GM18867 (cell line): ENCODE data around the gene ZNF425.
"Not testable (repeated sequence)": the region's sequence is repeated elsewhere in the genome, so short reads cannot be mapped to it uniquely, and the experiment has no call there.

ENCODE experiments used
- ATAC-seq: cut with Tn5 transposase; IDR thresholded peaks from one replicate; pipeline ENCODE4 v1.9.1; 2021; ENCODE audit warnings: mild to moderate bottlenecking, moderate library complexity; ENCODE audit not compliant: unreplicated experiment

Gene ZNF425

DNA sequence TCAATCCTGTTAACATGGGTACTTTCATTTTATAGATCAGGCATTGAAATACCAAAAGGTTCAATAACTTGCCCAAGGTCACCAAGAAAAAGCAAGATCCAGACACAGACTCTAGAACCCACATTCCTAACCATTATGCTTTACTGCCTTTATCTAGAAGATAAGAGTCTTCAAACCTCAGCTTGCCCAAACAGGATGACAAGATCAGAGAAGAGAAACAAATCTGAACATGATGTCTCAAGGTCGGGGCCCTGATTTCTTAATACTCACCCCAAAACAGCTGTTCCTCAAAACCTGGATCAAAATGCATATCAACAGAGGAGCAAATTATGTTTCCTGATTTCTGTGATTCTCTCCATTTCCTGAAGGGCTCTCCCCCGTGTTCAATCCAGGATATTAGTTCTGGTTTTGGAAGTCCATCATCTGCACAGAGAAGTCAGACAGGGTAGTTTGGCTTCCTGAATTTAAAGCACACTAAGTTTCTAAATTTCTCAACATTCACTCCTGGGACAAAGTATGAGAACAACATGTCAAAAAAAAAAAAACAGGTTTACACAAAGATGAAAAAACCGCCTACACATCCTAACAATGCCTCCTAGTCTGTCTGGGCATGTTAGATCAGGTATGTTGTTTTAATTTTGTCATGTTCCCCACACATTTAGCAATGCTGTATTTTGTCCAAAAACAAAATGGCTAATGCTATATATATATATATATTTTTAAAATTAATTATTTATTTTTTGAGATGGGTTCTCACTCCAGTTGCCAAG, 51.8 kb downstream of the ZNF425 start:
- no peak for ATAC-seq

DNA sequence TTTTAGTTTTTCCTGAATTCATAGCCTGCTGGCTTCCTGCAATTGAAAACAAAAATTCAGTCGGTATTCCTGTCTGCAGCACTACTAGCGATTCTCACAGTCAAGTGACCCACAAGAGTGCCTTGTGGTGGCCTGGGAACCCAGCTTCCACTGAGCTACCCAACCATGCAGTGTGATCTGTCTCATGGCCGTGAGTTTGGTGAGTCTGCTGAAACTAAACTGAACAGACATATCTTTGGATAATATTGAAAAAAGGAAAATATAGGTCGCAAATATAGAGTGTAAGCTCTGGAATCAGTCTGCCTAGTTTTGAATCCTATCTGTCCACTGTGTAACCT, 53.7 kb downstream of the ZNF425 start:
- ATAC-seq = no peak

DNA sequence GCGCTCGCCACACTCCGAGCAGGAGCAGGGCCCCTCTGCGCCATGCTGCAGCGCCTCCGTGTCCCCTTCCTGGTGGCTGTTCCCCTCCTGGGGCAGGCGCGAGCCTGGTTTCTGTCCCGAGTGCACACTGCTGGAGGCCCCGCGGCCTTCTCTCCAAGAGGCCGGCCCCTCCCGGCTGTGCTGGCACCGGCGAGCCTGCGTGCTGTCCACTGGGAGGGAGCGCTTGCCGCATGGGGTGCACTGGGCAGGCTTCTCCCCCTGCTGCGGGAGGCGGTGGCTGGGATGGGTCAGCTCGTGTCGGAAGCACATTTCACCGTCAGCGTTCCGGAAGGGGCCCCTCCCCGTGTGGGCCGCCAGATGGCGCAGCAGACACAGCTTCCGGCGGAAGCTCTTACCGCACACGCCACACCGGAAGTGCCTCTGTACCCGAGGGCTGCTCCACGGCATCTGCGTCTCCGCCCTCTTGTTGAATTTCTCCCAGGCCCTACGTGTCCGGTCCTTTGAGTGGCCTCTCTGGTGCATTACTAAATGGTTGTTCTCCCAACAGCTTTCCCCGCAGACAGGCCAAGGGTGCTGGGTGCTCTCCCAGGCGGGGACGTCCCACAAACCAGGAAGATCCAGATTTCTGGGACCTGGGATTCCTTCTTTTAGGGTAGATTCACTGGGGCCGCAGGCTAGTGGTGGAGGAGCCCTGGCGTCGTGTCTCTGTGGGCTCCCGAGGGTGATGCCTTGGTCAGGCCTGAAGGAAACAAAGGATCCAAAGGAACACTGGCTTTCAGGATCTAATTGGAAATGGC, 54.3 kb downstream of the ZNF425 start:
- ATAC-seq = no peak

DNA sequence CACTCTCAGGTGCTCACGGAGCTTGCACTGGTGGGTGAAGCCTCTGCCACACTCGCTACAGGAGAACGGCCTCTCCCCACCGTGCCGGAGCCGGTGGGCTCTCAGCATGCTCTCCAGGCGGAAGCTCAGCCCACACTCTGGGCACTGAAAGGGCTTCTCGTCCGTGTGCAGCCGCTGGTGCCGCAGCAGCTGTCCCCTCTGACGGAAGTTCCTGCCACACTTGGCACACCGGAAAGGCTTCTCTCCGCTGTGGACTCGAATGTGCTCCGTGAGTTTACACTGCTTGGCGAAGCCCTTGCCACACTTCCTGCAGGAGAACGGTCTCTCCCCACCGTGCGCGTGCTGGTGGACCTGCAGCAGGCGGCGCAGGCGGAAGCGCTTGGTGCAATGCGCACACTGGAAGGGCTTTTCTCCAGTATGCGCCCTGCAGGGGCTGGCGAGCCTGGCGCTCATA, 54.9 kb downstream of the ZNF425 start:
- ATAC-seq = no peak

DNA sequence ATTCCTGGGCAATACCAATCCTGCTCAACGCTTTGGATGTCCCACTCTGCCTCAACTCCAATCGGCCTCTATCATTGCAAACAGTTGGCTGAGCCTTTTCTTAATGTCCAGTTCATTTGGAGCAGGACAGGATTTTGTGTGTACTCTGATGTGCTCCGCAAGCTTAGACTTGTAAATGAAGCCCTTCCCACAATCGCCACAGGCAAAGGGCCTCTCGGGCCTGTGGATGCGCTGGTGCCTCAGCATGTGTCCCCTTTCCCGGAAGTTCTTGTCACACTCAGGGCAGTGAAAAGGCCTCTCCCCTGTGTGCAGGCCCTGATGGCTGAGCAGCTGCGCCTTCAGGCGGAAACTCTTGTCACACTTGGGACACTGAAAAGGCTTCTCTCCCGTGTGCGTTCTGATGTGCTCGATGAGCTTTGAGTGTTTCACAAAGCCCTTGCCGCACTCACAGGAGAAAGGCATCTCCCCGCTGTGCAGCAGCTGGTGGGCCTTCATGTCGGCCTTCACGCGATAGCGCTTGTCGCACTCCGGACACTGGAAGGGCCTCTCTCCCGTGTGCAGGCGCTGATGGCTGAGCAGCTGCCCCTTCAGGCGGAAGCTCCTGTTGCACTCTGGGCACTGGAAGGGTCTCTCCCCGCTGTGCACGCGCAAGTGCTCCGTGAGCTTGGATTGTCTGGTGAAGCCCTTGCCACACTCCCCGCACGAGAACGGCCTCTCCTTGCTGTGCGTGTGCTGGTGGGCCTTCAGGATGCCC, 55.6 kb downstream of the ZNF425 start:
- no peak for ATAC-seq

DNA sequence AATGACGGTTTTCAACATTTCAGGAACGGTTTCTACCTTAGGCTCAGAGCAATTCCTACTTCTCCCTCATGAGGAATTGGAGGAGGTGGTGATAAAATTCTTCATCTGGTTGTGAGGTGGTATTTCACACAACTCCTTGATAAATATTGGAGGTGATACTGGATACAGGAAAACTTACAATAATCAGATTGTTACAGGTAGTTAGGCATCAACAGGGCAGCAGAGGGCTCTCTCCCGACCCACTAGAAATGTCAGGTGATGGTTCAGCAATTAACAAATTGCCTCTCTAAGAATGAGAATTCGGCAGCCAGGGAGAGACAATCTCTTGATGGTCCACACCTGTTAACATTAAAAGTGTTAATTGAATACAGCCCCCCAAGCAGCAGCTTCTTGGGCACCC, 58.3 kb downstream of the ZNF425 start:
- no peak for ATAC-seq

DNA sequence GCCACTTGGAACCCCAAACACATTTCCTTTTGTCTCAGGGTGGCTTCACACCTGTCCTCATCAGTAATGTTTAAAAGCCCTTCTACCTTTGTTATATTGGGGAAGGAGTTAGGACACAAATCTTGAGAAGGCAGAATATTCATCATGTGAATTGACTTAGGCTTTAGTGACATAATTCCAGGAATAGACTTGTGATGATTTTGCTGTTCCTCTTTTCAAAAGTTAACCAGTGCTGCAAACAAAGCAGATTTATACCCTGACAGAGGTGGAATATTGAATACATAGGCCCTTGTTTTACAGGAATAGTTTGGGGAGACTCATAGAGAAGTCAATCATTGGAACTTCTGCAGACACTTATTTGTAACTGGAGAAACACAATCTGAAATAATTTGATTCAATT, 62.6 kb downstream of the ZNF425 start:
- no peak for ATAC-seq

DNA sequence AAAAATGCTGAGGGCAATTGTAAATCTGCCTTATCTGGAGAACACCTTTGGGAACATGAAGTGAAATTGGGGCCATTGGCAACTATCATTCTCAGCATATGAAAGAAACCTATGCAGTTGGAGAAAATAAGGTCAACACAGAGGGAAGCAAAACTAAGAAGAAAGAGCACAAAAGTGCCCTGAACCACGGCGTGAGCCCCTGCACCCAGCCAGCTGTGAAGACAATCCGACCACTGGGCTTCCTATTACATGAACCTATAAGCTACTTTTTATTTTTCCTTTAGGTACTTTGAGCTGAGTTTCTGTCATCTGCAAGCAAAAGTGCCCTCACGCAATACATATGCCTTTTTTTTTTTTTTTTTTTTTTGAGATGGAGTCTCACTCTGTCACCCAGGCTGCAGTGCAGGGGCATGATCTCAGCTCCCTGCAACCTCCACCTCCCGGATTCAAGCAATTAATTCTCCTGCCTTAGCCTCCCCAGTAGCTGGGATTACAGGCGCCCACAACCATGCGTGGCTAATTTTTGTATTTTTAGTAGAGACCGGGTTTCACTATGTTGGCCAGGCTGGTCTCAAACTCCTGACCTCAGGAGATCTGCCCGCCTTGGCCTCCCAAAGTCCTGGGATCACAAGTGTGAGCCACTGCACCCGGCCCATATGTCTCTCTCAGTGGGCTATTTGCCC, 63.8 kb downstream of the ZNF425 start:
- ATAC-seq = not testable (repeated sequence)

DNA sequence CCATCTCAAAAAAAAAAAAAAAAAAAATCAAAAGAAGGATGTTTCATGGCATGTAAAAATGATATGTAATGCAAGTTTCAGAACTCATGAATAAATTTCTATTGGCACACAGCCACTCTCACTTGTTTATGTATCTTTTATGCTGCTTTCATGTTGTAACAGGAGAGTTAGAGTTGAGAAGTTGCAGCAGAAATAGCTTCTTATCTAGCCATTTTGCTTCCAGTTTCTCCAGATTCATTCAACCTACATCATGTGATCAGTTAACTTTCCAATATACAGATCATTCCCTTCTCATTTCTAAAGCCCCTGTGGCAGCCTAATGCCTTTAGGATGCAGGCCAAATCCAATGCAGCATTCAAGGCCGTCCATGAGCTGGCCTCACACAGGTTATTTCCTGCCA, 66.0 kb downstream of the ZNF425 start:
- no peak for ATAC-seq

DNA sequence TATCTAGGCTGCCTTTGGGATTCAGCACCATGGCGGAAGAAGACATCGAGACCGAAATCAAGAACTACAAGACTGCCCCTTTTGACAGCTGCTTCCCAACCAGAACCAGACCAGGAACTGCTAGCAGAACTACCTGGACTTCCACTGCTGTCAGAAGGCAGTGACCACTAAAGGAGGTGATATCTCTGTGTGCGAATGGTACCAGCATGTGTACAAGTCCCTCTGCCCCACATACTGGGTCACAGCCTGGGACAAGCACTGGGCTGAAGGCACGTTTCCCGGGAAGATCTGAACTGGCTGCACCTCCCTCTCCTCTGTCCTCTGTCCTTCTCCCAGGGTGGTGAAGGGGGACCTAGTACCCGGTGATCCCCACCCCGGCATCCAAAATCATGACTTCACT, 72.2 kb downstream of the ZNF425 start:
- no peak for ATAC-seq

DNA sequence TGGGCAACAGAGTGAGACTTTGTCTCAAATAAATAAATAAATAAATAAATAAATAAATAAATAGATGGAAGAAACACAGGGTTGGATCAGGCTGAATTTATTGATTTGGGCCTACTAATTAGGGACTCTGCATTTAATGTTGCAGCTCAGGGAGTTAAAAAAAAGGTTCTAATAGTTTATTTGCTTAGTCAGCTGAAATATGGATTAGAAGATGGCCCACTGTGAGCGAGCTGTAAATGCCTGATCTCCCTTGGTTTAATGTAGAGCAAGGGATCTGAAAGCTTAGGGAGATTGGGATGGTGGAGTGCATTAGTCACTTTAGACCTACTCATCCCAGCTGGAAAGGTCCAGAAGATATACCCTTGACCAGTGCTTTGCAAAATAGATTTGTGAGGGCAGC, 72.7 kb downstream of the ZNF425 start:
- ATAC-seq = no peak
